ENCODE measurements around the gene KIAA0753. TPM values are rescaled to one million over a fixed set of nuclear protein-coding genes. Genes with fewer than 3 reads are reported as not detected.
A peak's percentile ranks its signal among the peaks of the same experiment; 100 is the strongest.

The KIAA0753 gene
- 14.4 and 20.9 TPM in 2 replicates for total RNA-seq (ENCODE audit: low replicate concordance)

GRCh38 chr17:6640536-6641246 is at the start of gene KIAA0753, which contains the start of gene TXNDC17:
Gene KIAA0753, minus strand, starts transcription at chr17:6640711. Its CDS starts 5,608 bp downstream, at chr17:6635103.
Gene TXNDC17, plus strand, starts transcription at chr17:6641060. Its CDS starts 23 bp downstream, at chr17:6641083.
- TF ChIP-seq CTCF (IDR thresholded peaks at IDR 0.05; ENCODE audit: insufficient read depth, low read length), result no peak
- DNase-seq (ENCODE audit: low read depth), result peak; percentile 89
- H3K4me3 ChIP-seq (ENCODE audit: low read depth, low read length), result peak within 1 kb of the TSS; percentile 96

GRCh38 chr17:6688944-6689343 is 48.4 kb upstream of the KIAA0753 start:
- no peak overlapping the region for H3K4me3 ChIP-seq (ENCODE audit: low read depth, low read length)
- DNase-seq (ENCODE audit: low read depth), result no peak
- no peak for TF ChIP-seq CTCF (IDR thresholded peaks at IDR 0.05; ENCODE audit: insufficient read depth, low read length)

- TF ChIP-seq CTCF (IDR thresholded peaks at IDR 0.05; ENCODE audit: insufficient read depth, low read length), result no peak
- H3K4me3 ChIP-seq (ENCODE audit: low read depth, low read length), result no peak overlapping the region
- DNase-seq (ENCODE audit: low read depth), result no peak
These were observed 45.5 kb upstream of the KIAA0753 start for GRCh38 chr17:6686026-6686425.

- DNase-seq (ENCODE audit: low read depth), result no peak
- TF ChIP-seq CTCF (IDR thresholded peaks at IDR 0.05; ENCODE audit: insufficient read depth, low read length), result no peak
- no peak overlapping the region for H3K4me3 ChIP-seq (ENCODE audit: low read depth, low read length)
These were observed 44.6 kb upstream of the KIAA0753 start for GRCh38 chr17:6684881-6685767.

- no peak overlapping the region for H3K4me3 ChIP-seq (ENCODE audit: low read depth, low read length)
- DNase-seq (ENCODE audit: low read depth), result no peak
- TF ChIP-seq CTCF (IDR thresholded peaks at IDR 0.05; ENCODE audit: insufficient read depth, low read length), result no peak
These were observed 43.9 kb upstream of the KIAA0753 start for GRCh38 chr17:6684460-6684783.

- no peak for TF ChIP-seq CTCF (IDR thresholded peaks at IDR 0.05; ENCODE audit: insufficient read depth, low read length)
- H3K4me3 ChIP-seq (ENCODE audit: low read depth, low read length), result no peak overlapping the region
- DNase-seq (ENCODE audit: low read depth), result no peak
These were observed 43.4 kb upstream of the KIAA0753 start for GRCh38 chr17:6683730-6684459.
